Adipose tissue (tissue), 3 donors: ENCODE results near the gene FGD5. TPM values are rescaled to one million over a fixed set of nuclear protein-coding genes. Genes with fewer than 3 reads are reported as not detected.

ENCODE experiments used
- H3K27ac ChIP-seq: one replicate; pipeline ENCODE4 v1.5.1; 2013; ENCODE audit warnings: low read depth, low read length
- WGBS, 3 donors: extraction: QIAGEN DNeasy Blood & Tissue Kit; methylation state at CpG; one replicate each; pipeline ENCODE4 v1.1.7; 2013; 5-methylcytosine and 5-hydroxymethylcytosine counted together
- polyA plus RNA-seq, 3 donors: library from polyadenylated mRNA; stranded (reverse); fragments of 200-250 nt; gene quantifications; one replicate each; pipeline ENCODE4 v1.2.3, GENCODE V29; 2013
- donor health status: healthy with polysubstance abuse.
- donor health status: Bipolar disorder and iron deficiency.
- donor health status: healthy.

FGD5 gene
- polyA plus RNA-seq, 3 donors, result 3.4 to 19.5 (median 16.7) TPM

- WGBS, 3 donors, result 83 to 84% (median 84%) methylated on average over 20 of the region's 20 CpGs
Measured at GRCh38 chr3:14785207-14786155, 33.3 kb upstream of the FGD5 start.

DNA sequence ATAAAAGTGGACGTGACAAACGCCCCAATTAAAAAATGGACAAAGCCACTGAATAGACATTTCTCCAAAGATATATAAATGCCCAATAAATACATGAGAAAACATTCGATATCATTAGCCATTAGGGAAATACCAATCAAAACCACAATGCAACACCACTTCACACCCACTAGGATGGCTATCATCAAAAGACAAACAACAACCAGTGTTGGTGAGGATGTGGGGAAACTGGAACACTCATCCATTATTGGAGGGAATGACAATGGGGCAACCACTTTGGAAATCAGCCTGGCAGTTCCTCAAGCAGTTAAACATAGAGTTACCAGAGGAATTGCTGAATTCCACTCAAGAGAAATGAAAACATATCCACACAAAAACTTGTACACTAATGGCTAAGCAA lies 32.4 kb upstream of the FGD5 start:
- WGBS, 3 donors, result 95 to 98% (median 96%) methylated on average over 3 of the region's 3 CpGs
- H3K27ac ChIP-seq, result no peak overlapping the region

More at GRCh38 chr3:14785207-14786155, 33.3 kb upstream of the FGD5 start:
- H3K27ac ChIP-seq, result no peak overlapping the region

- no peak overlapping the region for H3K27ac ChIP-seq
- WGBS, 3 donors, result 29 to 62% (median 50%) methylated on average over 7 of the region's 7 CpGs
Measured at GRCh38 chr3:14787630-14788029, 31.1 kb upstream of the FGD5 start.

GRCh38 chr3:14788644-14789043 lies 30.1 kb upstream of the FGD5 start:
- H3K27ac ChIP-seq, result no peak overlapping the region
- 88 to 95% (median 95%) methylated on average over 7 of the region's 7 CpGs for WGBS, 3 donors

- WGBS, 3 donors, result 76 to 82% (median 79%) methylated on average over 5 of the region's 5 CpGs
Measured at GRCh38 chr3:14789221-14789620, 29.5 kb upstream of the FGD5 start.

GRCh38 chr3:14789640-14790285 lies 29.0 kb upstream of the FGD5 start:
- 66 to 80% (median 80%) methylated on average over 10 of the region's 10 CpGs for WGBS, 3 donors
- no peak overlapping the region for H3K27ac ChIP-seq

More at GRCh38 chr3:14789221-14789620, 29.5 kb upstream of the FGD5 start:
- H3K27ac ChIP-seq, result no peak overlapping the region

DNA sequence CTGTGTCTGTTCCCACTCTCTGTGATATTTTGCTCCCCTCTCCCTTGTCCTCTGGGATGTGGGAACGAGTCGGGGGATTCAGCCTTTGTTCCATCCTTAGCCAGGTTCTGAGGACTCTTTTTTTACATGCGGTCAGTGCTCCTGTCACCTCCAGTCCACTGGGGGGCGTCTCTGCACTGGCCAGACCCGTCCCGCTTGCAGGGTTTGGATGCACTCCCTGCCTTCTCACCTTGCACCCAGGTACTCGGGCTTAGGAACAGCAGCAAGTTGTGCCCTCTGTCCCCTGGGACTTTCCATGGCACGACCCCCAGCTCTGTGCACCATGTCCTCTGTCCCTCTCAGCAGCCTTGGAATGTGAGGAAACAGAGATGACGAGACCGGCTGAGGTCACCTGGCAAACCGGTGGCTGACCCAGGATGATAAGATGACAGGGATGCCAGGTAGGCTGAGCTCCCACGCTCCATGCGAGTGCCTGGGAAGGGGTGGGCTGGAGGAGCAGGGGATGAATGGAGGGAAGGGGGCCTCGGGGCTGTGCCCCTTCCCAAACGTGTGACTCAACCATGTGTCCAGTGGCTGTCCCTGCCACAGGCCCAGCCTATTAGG lies 27.3 kb upstream of the FGD5 start:
- 21 to 27% (median 25%) methylated on average over 15 of the region's 15 CpGs for WGBS, 3 donors
- no peak overlapping the region for H3K27ac ChIP-seq

- 78 to 89% (median 86%) methylated on average over 9 of the region's 9 CpGs for WGBS, 3 donors
- no peak overlapping the region for H3K27ac ChIP-seq
Measured at GRCh38 chr3:14792691-14793121, 26.1 kb upstream of the FGD5 start.

GRCh38 chr3:14793126-14793857 lies 25.5 kb upstream of the FGD5 start:
- 47 to 68% (median 57%) methylated on average over 15 of the region's 15 CpGs for WGBS, 3 donors
- H3K27ac ChIP-seq, result no peak overlapping the region

- H3K27ac ChIP-seq, result no peak overlapping the region
- WGBS, 3 donors, result 64 to 72% (median 71%) methylated on average over 5 of the region's 5 CpGs
Measured at GRCh38 chr3:14793858-14794234, 24.9 kb upstream of the FGD5 start.

GRCh38 chr3:14794435-14794834 lies 24.3 kb upstream of the FGD5 start:
- no peak overlapping the region for H3K27ac ChIP-seq
- 80 to 89% (median 86%) methylated on average over 2 of the region's 2 CpGs for WGBS, 3 donors

DNA sequence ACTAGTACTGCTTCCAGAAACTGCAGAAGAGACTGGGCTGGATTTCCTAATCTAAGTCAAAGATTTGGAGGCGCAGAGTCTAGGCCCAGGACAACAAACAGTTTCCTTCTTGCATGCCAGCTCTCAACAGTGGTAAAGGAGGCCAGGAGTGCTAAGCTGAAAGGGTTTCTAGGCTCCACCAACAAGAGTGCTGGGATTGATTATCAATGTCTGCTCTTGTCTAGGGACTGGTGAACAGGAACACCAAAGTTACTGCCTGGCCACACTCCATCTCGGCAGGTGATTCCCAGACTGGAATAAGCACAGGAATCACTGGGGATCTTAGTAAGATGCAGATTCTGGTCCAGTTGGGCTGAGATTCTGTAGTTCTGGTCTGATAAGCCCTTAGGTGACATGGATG lies 22.8 kb upstream of the FGD5 start:
- 55 to 75% (median 71%) methylated on average over 2 of the region's 2 CpGs for whole genome bisulfite sequencing, 3 donors

GRCh38 chr3:14796403-14797077 lies 22.2 kb upstream of the FGD5 start:
- H3K27ac ChIP-seq, result no peak overlapping the region
- WGBS, 3 donors, result 57 to 67% (median 60%) methylated on average over 14 of the region's 14 CpGs

More for the DNA sequence above, 22.8 kb upstream of the FGD5 start:
- H3K27ac ChIP-seq, result no peak overlapping the region

GRCh38 chr3:14797731-14798130 lies 21.0 kb upstream of the FGD5 start:
- WGBS, 3 donors, result 67 to 90% (median 82%) methylated on average over 4 of the region's 4 CpGs
- no peak overlapping the region for H3K27ac ChIP-seq

DNA sequence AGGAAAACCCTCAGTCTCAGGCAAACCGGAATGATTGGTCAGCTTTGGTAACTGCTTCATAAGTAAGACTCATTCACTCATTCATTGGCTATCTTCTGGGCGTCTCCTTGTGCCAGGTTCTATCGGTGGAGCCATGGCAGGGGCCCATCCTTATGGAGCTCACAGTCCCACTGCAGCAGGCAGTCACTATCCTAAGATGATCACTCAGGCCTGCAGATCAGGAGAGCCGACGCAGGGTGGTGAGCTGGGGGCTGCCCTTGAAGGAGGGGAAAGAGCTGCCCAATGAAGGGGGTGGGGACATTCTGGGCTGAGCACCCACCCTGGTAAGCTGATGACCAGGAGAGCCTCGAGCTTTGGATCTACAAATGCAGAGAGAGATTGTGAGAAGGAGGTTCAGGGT lies 20.5 kb upstream of the FGD5 start:
- H3K27ac ChIP-seq, result no peak overlapping the region
- 78 to 89% (median 88%) methylated on average over 6 of the region's 6 CpGs for WGBS, 3 donors

DNA sequence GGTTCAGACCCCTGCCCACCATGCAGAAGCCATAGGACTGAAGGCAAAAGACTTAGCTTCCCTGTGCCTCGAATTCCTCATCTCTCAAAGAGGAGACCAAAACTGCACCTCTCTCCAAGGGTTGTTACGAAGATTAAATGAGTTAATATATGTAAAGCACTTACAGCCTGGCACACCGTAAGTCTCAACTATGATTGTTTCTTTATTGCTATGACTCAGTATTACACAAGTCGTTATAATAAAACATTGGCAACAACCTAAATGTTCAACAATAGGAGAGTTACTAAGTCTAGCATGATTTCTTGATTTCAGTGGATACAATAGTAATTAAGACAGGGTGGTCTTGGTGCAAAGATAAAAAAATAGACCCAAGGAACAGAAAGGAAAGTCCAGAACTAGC lies 19.6 kb upstream of the FGD5 start:
- WGBS, 3 donors, result 66 to 87% (median 87%) methylated on average over 4 of the region's 4 CpGs
- H3K27ac ChIP-seq, result no peak overlapping the region

GRCh38 chr3:14801031-14801430 lies 17.7 kb upstream of the FGD5 start:
- 88 to 93% (median 92%) methylated on average over 9 of the region's 9 CpGs for WGBS, 3 donors
- H3K27ac ChIP-seq, result no peak overlapping the region
